ENCODE measurements around the gene FAM53C. TPM values are rescaled to one million over a fixed set of nuclear protein-coding genes. Genes with fewer than 3 reads are reported as not detected.

FAM53C gene
- polyA plus RNA-seq, 3 donors = 24.9 to 92.2 (median 28.7) TPM

- H3K9me3 ChIP-seq (replicated peaks in 1 of 2; ENCODE audit: control insufficient read depth in 1 of 2, insufficient read depth in 1 of 2, low read length in 2 of 2) = no peaks in the 10 kb centered on the region
- H3K36me3 Mint-ChIP-seq = peaks cover 5 to 30% of the 10 kb centered on the region in 2 donors
- peak overlapping the region in 2 of 7 donors; percentile 15 to 73 for H3K27ac Mint-ChIP-seq
- peaks cover 99% of the 10 kb centered on the region for H3K79me2 ChIP-seq (ENCODE audit: insufficient read depth, low read length)
- peaks cover 0 to 3% (median 0%) of the 10 kb centered on the region in 7 donors for H3K9me3 Mint-ChIP-seq
- H3K4me3 ChIP-seq (replicated peaks in 1 of 3; ENCODE audit: low read depth in 2 of 3, low read length in 3 of 3) = no peak overlapping the region
- no peak overlapping the region for H3K9ac ChIP-seq (ENCODE audit: insufficient read depth, low read length, poor library complexity, severe bottlenecking)
- TF ChIP-seq CTCF (IDR thresholded peaks at IDR 0.05) = no peak
- no peak overlapping the region for H2AFZ ChIP-seq (ENCODE audit: insufficient read depth, low read depth, low read length, poor library complexity, severe bottlenecking)
- H3K27ac ChIP-seq (ENCODE audit: low read depth in 1 of 2, low read length in 2 of 2) = peak overlapping the region in 1 of 2 donors; percentile 31
- no peaks in the 10 kb centered on the region for H3K36me3 ChIP-seq (replicated peaks in 1 of 2; ENCODE audit: control insufficient read depth in 1 of 2, insufficient read depth in 2 of 2, low read length in 2 of 2)
- H3K4me1 ChIP-seq (ENCODE audit: control insufficient read depth in 1 of 2, insufficient read depth in 2 of 2, low read length in 2 of 2) = peaks cover 17 to 19% of the 10 kb centered on the region in 2 donors
- H3K4me3 Mint-ChIP-seq = no peak overlapping the region
- no peak overlapping the region for H3K4me2 ChIP-seq (replicated peaks; ENCODE audit: extremely low read depth, low read length, poor library complexity, severe bottlenecking)
- peaks cover 61% of the 10 kb centered on the region for H4K20me1 ChIP-seq (ENCODE audit: insufficient read depth, low read length)
- no peak for DNase-seq
- peaks cover 0 to 1% (median 0%) of the 10 kb centered on the region in 3 donors for H3K27me3 Mint-ChIP-seq (ENCODE audit: low read depth in 3 of 3)
- intact Hi-C loops (cut with micrococcal nuclease) = no loop called here
- H3K27me3 ChIP-seq (ENCODE audit: control insufficient read depth in 2 of 2, insufficient read depth in 2 of 2, low read length in 2 of 2) = no peaks in the 10 kb centered on the region
- WGBS (ENCODE audit: insufficient coverage) = no CpG with 5 or more reads among the region's 3 CpGs
- H3K4me1 Mint-ChIP-seq = peaks cover 38% of the 10 kb centered on the region
Measured at GRCh38 chr5:138359621-138360020, 21.6 kb downstream of the FAM53C start.

- Histone ChIP-seq H3K9me3 (replicated peaks in 1 of 2; ENCODE audit: control insufficient read depth in 1 of 2, insufficient read depth in 1 of 2, low read length in 2 of 2) (no peaks in the 10 kb centered on the region), H3K4me2 (replicated peaks; ENCODE audit: extremely low read depth, low read length, poor library complexity, severe bottlenecking) (no peak overlapping the region), H3K27me3 (ENCODE audit: control insufficient read depth in 2 of 2, insufficient read depth in 2 of 2, low read length in 2 of 2) (no peaks in the 10 kb centered on the region), H2AFZ (ENCODE audit: insufficient read depth, low read depth, low read length, poor library complexity, severe bottlenecking) (no peak overlapping the region), H3K36me3 (replicated peaks in 1 of 2; ENCODE audit: control insufficient read depth in 1 of 2, insufficient read depth in 2 of 2, low read length in 2 of 2) (no peaks in the 10 kb centered on the region), H3K79me2 (ENCODE audit: insufficient read depth, low read length) (peaks cover 99% of the 10 kb centered on the region), H3K9ac (ENCODE audit: insufficient read depth, low read length, poor library complexity, severe bottlenecking) (no peak overlapping the region), H3K27ac (ENCODE audit: low read depth in 1 of 2, low read length in 2 of 2) (peak overlapping the region in 1 of 2 donors; percentile 59), H3K4me1 (ENCODE audit: control insufficient read depth in 1 of 2, insufficient read depth in 2 of 2, low read length in 2 of 2) (peaks cover 7 to 10% of the 10 kb centered on the region in 2 donors), H4K20me1 (ENCODE audit: insufficient read depth, low read length) (peaks cover 48% of the 10 kb centered on the region), H3K4me3 (replicated peaks in 1 of 3; ENCODE audit: low read depth in 2 of 3, low read length in 3 of 3) (no peak overlapping the region)
- Mint-ChIP-seq H3K36me3 (peaks cover 7 to 26% of the 10 kb centered on the region in 2 donors), H3K27me3 (ENCODE audit: low read depth in 3 of 3) (peaks cover 0 to 1% (median 0%) of the 10 kb centered on the region in 3 donors), H3K4me1 (peaks cover 30% of the 10 kb centered on the region), H3K27ac (peak overlapping the region; percentile 5 to 86 (median 68)), H3K9me3 (peaks cover 0 to 3% (median 0%) of the 10 kb centered on the region in 7 donors), H3K4me3 (no peak overlapping the region)
- DNase-seq = no peak
- TF ChIP-seq CTCF (IDR thresholded peaks at IDR 0.05) = no peak
- WGBS (ENCODE audit: insufficient coverage) = no CpG with 5 or more reads among the region's 1 CpG
- intact Hi-C loops (cut with micrococcal nuclease) = no loop called here
Measured at GRCh38 chr5:138360941-138361452, 22.9 kb downstream of the FAM53C start.

Data from CD14-positive monocyte (primary cell).